Breast epithelium (tissue), 4 donors: Measurements from ENCODE around the gene ZNF717. TPM values are rescaled to one million over a fixed set of nuclear protein-coding genes. Genes with fewer than 3 reads are reported as not detected.
A peak's percentile ranks its signal among the peaks of the same experiment; 100 is the strongest.
"Not testable (repeated sequence)": the region's sequence is repeated elsewhere in the genome, so short reads cannot be mapped to it uniquely, and the experiment has no call there.

Source experiments
- DNase-seq, 2 donors: peaks; one replicate each; pipeline ENCODE4 v3.0.0-alpha.2; 2019; ENCODE audit warnings: low spot score in 2 of 2
- H3K27ac ChIP-seq, 2 donors: fragments of 200-600 bp; sonication (generic) in 1 of 2; one replicate each; pipeline ENCODE4 v1.5.1; 2016 to 2019; ENCODE audit warnings: mild to moderate bottlenecking in 1 of 2
- H3K27me3 ChIP-seq, 2 donors: fragments of 200-600 bp; sonication (generic) in 1 of 2; one replicate each; pipeline versions ENCODE4 v1.5.1 to v1.6.0; 2017 to 2019; ENCODE audit warnings: control low read depth in 1 of 2, mild to moderate bottlenecking in 1 of 2
- H3K36me3 ChIP-seq: fragments of 200-600 bp; one replicate; pipeline ENCODE4 v1.5.1; 2019
- H3K4me1 ChIP-seq, 2 donors: fragments of 200-600 bp; sonication (generic); one replicate each; pipeline ENCODE4 v1.5.1; 2016 to 2019; ENCODE audit warnings: control low read depth in 1 of 2
- H3K4me3 ChIP-seq, 3 donors: fragments of 200-600 bp; sonication (generic); 1 replicate in 2 of 3; 2 replicates in 1 of 3; pipeline ENCODE4 v1.5.1; 2016 to 2019; ENCODE audit warnings: mild to moderate bottlenecking in 3 of 3, moderate library complexity in 2 of 3
- H3K9me3 ChIP-seq, 2 donors: fragments of 200-600 bp; sonication (generic) in 1 of 2; one replicate each; pipeline ENCODE4 v1.5.1; 2016 to 2019; ENCODE audit warnings: control low read depth in 1 of 2
- POLR2A ChIP-seq: fragments of 450-650 bp; IDR thresholded peaks from one replicate; pipeline ENCODE4 v1.6.1; 2016; ENCODE audit warnings: antibody characterized with exemption, mild to moderate bottlenecking, moderate library complexity
- POLR2AphosphoS5 ChIP-seq, 3 donors: sonication (generic); formaldehyde crosslinking; IDR thresholded peaks; one replicate each; pipeline ENCODE4 v1.6.1; 2017; ENCODE audit warnings: antibody characterized with exemption in 3 of 3
- intact Hi-C: fragments of 100-400 bp; cut with DNase I; formaldehyde crosslinking; loops from one replicate; pipeline ENCODE4 v1.15.1; 2023; ENCODE audit warnings: low total_unique reads
- total RNA-seq, 3 donors: library from RNA; depleted of rRNA; stranded (reverse); fragments of >200 nt; gene quantifications; one replicate each; pipeline ENCODE4 v1.1.0, GENCODE V29; 2016
- TF ChIP-seq, protein P1 (sequence below), 3 donors: fragments of 450-650 bp; IDR thresholded peaks; one replicate each; pipeline ENCODE4 v1.5.1; 2016 to 2017; ENCODE audit warnings: antibody characterized with exemption in 3 of 3, mild to moderate bottlenecking in 3 of 3, moderate library complexity in 3 of 3

The ZNF717 gene
- 10 to 100 TPM; 15.0 to 22.4 (median 15.1) TPM for total RNA-seq

GRCh38 chr3:75785081-75785755, at the start of gene ZNF717:
Gene ZNF717 (minus strand): TSS chr3:75785549. CDS start chr3:75783362, 2,187 bp downstream.
- H3K4me3 ChIP-seq: peak within 1 kb of the TSS; percentile 70 to 86 (median 71)
- DNase-seq: peak; percentile 89 to 95
- TF ChIP-seq POLR2AphosphoS5 (IDR thresholded peaks at IDR 0.05) (peak; percentile 39 to 90 (median 72)), POLR2A (peak; percentile 57)
- TF ChIP-seq, protein P1, sequence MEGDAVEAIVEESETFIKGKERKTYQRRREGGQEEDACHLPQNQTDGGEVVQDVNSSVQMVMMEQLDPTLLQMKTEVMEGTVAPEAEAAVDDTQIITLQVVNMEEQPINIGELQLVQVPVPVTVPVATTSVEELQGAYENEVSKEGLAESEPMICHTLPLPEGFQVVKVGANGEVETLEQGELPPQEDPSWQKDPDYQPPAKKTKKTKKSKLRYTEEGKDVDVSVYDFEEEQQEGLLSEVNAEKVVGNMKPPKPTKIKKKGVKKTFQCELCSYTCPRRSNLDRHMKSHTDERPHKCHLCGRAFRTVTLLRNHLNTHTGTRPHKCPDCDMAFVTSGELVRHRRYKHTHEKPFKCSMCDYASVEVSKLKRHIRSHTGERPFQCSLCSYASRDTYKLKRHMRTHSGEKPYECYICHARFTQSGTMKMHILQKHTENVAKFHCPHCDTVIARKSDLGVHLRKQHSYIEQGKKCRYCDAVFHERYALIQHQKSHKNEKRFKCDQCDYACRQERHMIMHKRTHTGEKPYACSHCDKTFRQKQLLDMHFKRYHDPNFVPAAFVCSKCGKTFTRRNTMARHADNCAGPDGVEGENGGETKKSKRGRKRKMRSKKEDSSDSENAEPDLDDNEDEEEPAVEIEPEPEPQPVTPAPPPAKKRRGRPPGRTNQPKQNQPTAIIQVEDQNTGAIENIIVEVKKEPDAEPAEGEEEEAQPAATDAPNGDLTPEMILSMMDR (IDR thresholded peaks at IDR 0.05): peak in 1 of 3 donors; percentile 35
- H3K4me1 ChIP-seq, intact Hi-C loops, H3K36me3 ChIP-seq, H3K27me3 ChIP-seq, H3K9me3 ChIP-seq: not testable (repeated sequence)
- peak within 1 kb of the TSS; percentile 88 to 95 for H3K27ac ChIP-seq

DNA sequence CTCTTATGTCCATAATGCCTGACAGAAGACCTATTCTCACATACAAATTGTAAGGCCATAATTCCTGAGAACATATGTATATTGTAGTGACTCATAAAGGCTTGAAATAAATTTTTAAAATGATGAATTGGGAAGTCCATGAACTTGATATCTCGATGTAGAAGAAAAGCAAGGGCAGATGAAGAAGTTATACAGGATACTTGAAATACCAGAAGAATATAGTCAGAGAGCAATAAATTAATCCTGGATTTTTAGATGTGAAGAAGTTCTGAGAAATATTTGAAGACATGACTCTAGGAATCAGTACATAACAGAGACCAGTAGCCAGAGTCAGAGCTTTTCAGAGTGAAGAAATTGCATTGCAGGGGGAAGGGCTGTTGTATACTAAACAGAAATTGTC, 45.7 kb upstream of the ZNF717 start:
- H3K4me3 ChIP-seq, H3K27me3 ChIP-seq, intact Hi-C loops, H3K36me3 ChIP-seq, H3K4me1 ChIP-seq, H3K9me3 ChIP-seq, H3K27ac ChIP-seq, DNase-seq: not testable (repeated sequence)

- H3K36me3 ChIP-seq, DNase-seq, H3K27ac ChIP-seq, intact Hi-C loops, H3K9me3 ChIP-seq, H3K27me3 ChIP-seq, H3K4me3 ChIP-seq, H3K4me1 ChIP-seq: not testable (repeated sequence)
Measured at GRCh38 chr3:75818019-75818418, 32.7 kb upstream of the ZNF717 start.

- intact Hi-C loops, H3K27me3 ChIP-seq, H3K36me3 ChIP-seq, H3K4me1 ChIP-seq, H3K27ac ChIP-seq, DNase-seq, H3K9me3 ChIP-seq, H3K4me3 ChIP-seq: not testable (repeated sequence)
Measured at GRCh38 chr3:75816287-75817180, 31.2 kb upstream of the ZNF717 start.

GRCh38 chr3:75814797-75815196, 29.4 kb upstream of the ZNF717 start:
- H3K4me1 ChIP-seq: no peaks in the 10 kb centered on the region
- H3K4me3 ChIP-seq: no peak overlapping the region
- no peaks in the 10 kb centered on the region for H3K36me3 ChIP-seq
- intact Hi-C loops: no loop called here
- H3K27me3 ChIP-seq: no peaks in the 10 kb centered on the region
- no peak for DNase-seq
- H3K27ac ChIP-seq: no peak overlapping the region
- TF ChIP-seq POLR2AphosphoS5 (IDR thresholded peaks at IDR 0.05) (no peak), POLR2A (no peak)
- TF ChIP-seq, protein P1 (IDR thresholded peaks at IDR 0.05): no peak
- no peaks in the 10 kb centered on the region for H3K9me3 ChIP-seq

- Histone ChIP-seq H3K4me1 (no peaks in the 10 kb centered on the region), H3K27me3 (no peaks in the 10 kb centered on the region), H3K9me3 (peaks cover 23 to 27% of the 10 kb centered on the region in 2 donors), H3K27ac (no peak overlapping the region), H3K4me3 (no peak overlapping the region), H3K36me3 (no peaks in the 10 kb centered on the region)
- intact Hi-C loops: no loop called here
- DNase-seq: no peak
- TF ChIP-seq POLR2A (no peak), POLR2AphosphoS5 (IDR thresholded peaks at IDR 0.05) (no peak)
- TF ChIP-seq, protein P1 (IDR thresholded peaks at IDR 0.05): no peak
Measured at GRCh38 chr3:75782506-75782905, 2.8 kb downstream of the ZNF717 start.
